Activated CD4-positive, alpha-beta T cell treated with anti-CD3 and anti-CD28 coated beads for 24 hours (primary cell): ENCODE data around the gene RTN4R.
A peak's percentile ranks its signal among the peaks of the same experiment; 100 is the strongest.
"Not testable (repeated sequence)": the region's sequence is repeated elsewhere in the genome, so short reads cannot be mapped to it uniquely, and the experiment has no call there.

Experiments used
- DNase-seq, 2 donors: peaks; one replicate each; pipeline ENCODE4 v3.0.0-alpha.2; 2020; ENCODE audit warnings: low read depth in 2 of 2

The RTN4R gene

GRCh38 chr22:20305894-20306645, 38.0 kb upstream of the RTN4R start:
- DNase-seq, result no peak

- not testable (repeated sequence) for DNase-seq
Observed at GRCh38 chr22:20305230-20305893, 37.2 kb upstream of the RTN4R start.

GRCh38 chr22:20304646-20305045, 36.5 kb upstream of the RTN4R start:
- DNase-seq, result no peak

DNA sequence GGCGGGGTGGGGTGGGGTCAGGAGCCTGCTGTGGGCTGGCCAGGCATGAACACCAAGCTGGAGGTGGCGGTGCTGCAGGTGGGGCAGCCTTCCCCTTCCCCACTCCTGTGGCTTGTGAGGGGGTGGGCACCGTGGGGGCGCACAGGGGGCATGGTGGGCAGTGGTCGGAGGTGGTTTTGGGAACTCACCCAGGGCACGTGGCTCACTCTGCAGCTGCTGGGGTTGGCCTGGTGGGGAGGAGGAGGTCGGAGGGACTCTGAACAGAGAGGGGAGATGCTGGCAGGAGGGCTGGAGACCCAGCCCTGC, 35.1 kb upstream of the RTN4R start:
- DNase-seq, result not testable (repeated sequence)

- DNase-seq, result no peak
Observed at GRCh38 chr22:20302438-20303228, 34.5 kb upstream of the RTN4R start.

DNA sequence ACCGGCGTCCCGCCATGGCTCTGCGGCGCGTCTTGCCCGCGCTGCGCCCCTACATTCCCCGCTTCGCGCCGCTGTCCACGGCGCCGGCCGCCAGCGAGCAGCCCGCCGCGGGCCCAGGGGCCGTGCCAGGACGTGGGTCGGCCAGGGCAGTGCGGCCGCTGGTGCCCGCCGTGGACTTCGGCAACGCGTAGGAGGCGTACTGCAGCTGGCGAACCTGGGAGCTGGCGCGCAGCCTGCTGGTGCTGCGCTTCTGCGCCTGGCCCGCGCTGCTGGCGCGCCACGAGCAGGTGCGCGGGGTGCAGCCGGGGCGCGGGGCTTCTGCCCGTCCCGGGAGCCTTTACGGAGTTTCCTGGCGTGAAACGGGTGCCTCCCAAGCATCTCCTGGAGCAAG, 31.6 kb upstream of the RTN4R start:
- no peak for DNase-seq

- DNase-seq, result peak; percentile 89 to 92
Observed at GRCh38 chr22:20298803-20299745, 31.0 kb upstream of the RTN4R start.

DNA sequence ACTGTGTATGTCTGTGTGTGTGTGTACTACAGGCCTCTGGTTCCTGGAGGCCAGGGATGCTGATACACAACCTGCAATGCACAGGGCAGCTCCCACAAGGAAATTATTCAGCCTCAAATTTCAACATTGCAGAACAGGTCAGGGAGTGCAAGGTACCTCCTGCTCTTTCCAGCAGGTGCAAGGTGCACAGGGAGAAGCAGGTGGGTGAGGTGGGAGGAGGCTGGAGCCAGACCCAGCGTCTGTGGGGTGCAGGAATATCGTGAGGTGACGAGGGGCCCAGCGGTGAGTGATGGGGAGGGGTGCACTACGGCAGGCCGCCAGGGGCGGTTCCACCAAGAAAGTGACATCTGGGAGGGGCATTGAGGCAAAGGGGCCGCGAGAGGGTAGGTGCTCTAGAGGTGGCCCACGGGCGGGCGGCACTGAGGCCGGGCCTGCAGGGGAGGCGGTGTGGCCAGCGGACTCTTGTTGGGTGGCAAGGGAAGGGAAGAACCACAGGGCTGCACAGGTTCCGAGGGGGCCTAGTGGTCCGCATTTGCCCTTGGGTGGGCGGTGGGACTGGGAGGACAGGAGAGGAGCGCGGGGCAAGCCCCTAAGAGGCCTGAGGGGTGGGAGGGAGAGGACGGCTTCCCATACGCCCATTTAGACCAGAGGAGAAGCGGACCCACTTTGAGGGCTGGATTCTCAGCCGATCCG, 30.1 kb upstream of the RTN4R start:
- no peak for DNase-seq

GRCh38 chr22:20297414-20298109, 29.4 kb upstream of the RTN4R start:
- no peak for DNase-seq

DNA sequence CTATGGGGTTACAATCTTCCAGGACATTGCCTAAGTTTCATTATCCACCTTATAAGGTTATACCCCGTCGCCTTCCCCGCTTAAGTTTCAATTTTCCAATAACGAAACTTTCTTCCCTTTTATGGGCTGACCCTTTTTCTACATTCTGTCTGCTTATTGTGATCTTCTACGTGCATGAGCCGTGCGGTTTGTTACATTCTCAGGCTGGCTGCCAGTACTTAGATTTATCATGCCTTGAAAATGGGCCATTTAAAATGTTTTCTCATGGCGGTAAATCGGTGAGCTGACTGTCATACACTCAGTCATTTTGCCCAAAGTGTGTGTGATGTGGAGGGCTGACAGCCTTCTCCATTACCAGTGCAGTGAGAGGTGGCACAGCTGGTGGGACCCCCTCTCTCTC, 28.5 kb upstream of the RTN4R start:
- no peak for DNase-seq

DNA sequence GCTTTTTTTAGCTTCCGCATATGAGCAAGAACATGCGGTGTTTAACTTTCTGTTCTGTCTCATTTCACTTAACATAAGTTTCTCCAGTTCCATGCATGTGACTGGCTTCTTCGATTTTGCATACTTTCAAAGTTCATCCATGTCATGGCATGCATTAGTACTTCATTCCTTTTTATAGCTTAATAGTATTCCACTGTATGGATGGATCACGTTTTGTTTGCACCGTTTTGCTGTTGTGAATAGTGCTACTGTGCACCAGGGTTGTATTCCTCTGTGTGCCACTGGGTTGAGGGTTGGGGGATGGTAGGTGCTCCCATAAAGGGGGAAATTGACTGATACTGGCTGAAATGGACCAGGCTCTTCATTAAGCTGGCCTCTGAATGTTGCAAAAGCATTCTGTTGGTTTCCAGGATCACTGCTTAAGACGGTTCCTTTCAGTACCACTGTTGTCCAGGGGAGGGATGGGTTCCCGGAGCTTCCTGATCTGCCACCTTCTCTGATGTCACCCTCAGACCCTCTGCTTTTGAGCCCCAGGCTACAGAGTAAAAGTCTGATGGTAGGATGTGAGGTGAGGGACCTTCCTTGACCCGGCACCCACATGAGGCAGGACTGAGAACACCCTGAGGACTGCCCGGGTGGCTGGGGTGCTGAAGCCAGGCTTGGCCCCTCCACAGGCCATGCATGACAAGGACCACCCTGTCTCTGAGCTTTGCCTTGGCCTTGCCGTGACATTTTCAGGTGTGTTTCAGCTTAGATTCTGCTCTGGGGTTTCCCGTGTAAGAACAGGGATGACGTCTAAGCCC, 27.3 kb upstream of the RTN4R start:
- DNase-seq, result no peak

DNA sequence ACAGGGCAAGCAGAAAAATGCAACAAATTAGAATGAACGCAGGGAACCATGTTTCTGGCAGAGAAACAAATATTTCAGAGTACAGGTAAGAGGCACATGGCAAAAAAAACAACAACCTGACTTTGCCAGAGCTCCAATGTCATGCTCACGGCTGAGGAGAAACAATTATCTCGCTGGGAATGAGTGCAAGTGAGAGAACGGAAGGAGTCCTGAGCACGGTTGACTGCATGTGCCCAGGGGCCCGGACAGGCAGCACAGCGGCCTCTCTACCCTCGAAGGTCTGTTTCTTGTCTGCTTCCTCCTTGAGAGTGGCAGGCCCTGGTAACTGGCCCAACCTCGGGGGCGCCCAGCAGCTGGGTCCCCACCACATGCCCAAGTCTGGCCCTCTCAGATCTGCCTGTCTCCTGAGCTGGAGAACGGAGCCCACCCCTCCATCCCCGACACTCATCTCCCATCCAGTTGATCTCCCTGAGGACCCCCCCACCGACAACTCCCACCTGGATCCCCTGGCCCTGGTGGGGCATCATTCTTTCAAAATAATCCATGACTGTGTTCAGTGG, 24.6 kb upstream of the RTN4R start:
- DNase-seq, result no peak

GRCh38 chr22:20292108-20292507, 24.0 kb upstream of the RTN4R start:
- DNase-seq, result no peak

DNA sequence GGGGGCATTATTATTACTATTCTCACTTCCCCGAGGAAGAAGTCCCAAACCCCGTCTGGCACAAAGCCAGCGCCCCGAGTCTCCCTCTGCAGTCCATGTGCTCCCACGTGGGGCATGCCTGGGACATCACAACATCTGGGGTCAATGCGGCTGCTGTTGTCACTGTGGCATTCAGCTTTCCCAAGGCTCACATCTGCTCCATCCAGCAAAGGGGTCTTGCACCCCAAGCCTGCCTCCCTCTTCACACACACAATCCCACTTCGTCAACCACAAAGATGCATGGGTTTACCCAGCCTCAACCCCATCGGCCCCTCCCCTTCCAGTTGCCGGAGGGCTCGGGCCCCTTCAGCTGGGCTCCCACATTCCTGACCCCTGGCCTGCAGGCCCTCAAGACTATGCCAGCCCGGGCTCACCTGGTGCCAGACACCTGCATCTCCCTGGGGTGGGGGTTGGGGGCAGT, 23.5 kb upstream of the RTN4R start:
- DNase-seq, result no peak

DNA sequence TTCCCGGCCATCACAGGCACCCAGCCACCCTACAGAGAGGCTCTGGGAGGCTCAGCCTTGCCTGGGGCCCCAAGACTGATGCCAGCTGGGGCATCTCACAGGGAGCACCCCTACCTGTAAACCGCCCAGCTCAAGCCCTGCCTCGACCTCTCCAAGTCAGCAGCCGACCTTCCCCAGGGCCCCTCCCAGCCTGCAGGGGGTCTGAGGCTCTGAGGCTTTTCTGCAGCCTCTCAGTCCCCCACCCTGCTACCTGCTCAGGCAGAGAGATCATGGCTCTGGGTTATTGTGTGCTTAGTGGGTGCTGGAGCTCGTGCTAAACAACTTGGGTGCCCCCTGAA, 23.1 kb upstream of the RTN4R start:
- no peak for DNase-seq

DNA sequence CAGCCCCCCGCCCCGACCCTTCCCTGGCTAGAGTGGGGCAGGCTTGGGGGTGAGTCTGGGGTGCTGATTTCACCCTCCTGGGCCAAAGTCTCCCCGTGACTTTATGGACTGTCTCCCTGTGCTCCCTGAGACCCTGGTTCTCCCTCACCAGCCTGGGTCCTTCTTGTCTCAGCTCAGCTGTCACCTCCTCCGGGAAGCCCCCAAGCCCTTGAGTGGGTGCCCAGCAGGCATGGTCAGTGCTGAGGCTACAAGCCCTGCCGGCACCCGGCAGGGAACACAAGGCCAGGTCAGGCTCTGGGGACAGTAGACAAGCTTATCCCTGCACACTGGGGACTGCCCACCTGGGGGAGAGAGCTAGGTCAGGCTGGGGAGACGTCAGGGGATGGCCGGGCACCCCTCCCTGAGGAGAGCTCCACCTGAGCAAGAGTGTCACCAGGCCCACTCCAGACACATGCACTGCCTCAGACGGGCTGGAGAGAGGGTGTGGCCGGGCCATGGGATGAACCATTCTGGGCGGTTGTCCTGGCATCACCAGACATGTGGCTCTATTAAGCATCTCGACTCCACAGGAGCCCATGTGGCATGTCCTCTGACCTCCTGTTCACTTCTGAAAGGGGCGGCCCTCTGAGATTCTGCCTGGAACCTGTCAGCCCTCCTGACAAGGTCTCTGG, 22.6 kb upstream of the RTN4R start:
- no peak for DNase-seq

DNA sequence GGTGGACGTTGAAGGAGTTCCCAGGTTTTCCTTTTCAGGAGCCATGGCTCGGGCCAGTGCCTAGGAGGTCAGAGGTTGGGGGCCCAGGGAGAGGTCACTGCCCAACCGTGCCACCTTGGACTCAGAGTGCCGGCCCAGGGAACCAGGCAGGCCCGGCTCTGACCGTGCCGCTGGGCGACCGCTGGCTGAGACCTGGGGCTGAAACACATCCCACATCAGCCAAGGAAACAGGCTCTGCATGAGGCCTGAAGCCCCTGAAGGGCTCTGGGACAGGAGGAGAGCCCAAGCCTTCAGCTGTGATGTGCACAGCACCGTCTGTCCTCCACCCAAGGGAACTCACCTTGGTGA, 21.9 kb upstream of the RTN4R start:
- no peak for DNase-seq

GRCh38 chr22:20289182-20290044, 21.3 kb upstream of the RTN4R start:
- not testable (repeated sequence) for DNase-seq
